ENCODE measurements around the gene NEO1.

NEO1 gene

DNA sequence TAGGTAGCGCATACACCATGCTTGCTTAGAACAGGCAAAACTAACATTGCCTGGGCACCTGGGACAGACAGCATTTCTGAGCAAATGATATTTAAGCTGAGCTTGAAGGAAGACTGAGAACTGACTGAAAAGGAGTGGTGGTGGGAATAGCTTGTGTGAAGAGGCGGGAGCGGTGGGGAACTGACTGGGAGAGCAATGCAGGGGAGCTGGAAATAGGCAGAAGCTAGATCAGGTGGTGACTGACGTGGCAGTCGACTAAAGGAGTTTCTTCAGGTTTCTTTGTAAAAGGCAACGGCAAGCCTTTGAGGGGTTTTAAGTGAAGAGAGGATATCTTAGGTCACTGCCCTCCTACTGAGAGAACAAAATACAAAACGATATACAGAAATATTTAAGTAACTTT, 61.8 kb downstream of the NEO1 start:
- TF ChIP-seq CTCF (IDR thresholded peaks at IDR 0.05) = no peak

GRCh38 chr15:73116164-73116563, 63.9 kb downstream of the NEO1 start:
- TF ChIP-seq CTCF (IDR thresholded peaks at IDR 0.05) = no peak

DNA sequence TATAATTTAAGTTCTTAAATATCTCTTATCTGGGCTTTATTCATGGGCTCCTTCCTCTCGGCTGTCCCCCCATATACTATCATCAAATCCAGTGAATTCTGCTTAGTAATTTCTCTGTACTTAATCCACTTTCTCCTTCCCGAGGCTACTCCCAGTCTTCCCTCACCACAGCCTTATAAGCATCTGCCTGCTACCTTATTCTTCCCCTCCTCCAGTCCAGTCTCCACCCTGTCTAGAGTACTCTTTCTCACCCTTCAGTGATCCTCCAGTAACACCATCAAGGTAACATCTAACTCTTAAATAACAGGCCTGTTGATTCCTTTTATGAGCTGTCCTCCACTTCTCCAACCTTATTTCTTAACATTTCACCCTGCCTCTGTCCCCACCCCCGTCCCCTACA, 65.8 kb downstream of the NEO1 start:
- no peak for TF ChIP-seq CTCF (IDR thresholded peaks at IDR 0.05)

DNA sequence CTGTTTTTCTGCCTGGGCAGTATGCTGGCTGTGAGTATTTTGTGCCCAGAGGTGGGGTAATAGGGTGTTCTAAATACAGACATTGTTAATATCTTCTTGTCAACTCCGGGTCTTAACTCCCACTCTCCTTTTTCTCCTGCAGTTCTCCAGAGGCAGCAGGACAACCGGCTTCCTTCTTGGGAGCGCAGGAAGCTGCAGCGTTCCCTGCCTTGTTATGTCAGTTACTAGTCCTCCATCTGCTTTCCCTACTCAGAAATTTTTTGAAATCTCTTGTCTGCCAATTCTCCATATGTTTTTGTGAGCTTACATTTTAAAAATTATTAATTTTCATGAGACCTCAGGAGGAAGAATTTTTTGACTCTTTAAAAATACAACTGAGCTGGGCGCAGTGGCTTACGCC, 67.2 kb downstream of the NEO1 start:
- TF ChIP-seq CTCF (IDR thresholded peaks at IDR 0.05) = no peak

DNA sequence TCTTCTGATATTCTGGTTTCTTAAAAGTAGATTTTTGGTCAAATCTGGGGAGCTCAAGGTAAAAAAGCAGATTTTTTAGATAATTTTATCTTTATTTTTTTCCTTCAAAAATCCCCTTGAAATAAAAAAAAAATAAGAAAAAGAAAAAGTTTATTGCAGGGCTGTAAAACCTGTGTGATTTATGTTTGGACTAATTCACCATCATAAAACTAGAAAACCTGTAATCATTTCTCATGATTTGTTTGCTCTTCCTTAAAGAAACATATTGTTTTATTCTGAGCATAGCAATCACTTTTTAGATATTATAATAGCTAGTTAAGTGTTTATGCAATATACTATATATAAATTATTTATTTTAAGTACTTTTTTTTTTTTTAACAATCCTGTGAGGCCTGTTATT, 68.0 kb downstream of the NEO1 start:
- no peak for TF ChIP-seq CTCF (IDR thresholded peaks at IDR 0.05)

- TF ChIP-seq CTCF (IDR thresholded peaks at IDR 0.05) = no peak
These were observed 73.0 kb downstream of the NEO1 start for GRCh38 chr15:73125219-73125618.

DNA sequence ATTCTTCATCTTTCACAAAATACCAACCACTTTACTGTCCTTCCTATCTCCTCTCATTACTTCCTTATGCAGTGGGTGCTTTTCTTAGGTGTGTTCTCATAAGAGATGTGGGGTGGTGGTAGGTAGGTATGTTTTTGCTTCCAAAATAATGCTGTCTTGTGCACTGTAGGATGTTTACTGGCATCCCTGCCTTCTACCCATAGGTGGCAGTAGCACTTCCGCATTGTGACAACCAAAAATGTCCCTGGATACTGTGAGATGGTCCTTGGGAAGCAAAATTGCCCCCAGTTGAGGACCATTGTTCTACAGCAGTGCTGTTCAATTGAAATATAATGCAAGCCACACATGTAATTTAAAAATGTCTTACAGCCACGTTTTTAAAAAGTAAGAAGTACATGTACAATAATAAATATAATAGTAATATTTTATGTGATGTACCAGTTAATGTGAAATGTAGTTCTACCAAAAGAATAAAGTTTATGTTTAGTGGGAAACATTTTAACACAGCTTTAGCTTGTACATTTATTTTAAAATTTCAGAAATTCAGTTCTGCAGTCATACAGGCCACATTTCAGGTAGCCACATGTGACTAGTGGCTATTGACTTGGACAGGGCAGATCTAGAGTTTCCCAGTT, 75.2 kb downstream of the NEO1 start:
- peak; percentile 89 for TF ChIP-seq CTCF (IDR thresholded peaks at IDR 0.05)

DNA sequence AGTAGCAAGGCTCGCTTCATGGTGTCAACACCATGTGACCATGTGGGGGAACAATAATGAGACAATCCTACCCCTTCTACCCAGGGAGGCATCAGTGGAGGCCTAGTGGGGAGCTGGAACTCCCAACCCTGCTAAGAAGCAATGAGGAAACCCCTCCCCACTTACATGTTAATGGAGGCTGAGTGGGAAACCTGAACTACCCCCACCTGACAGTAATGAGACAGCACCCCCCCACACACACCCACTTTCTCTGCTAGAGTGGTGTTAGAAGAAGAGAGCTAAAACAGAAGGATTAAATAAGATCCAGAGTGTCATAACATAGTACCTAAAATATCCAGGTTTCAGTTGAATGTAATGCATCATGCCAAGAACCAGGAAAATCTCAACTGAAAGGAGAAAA, 78.6 kb downstream of the NEO1 start:
- no peak for TF ChIP-seq CTCF (IDR thresholded peaks at IDR 0.05)
